AG04450 (cell line): ENCODE results near the gene MAP2K6. TPM values are rescaled to one million over a fixed set of nuclear protein-coding genes. Genes with fewer than 3 reads are reported as not detected.

ENCODE experiments used
- CTCF ChIA-PET: fragments of 300-600, 350-600 bp; formaldehyde crosslinking; extraction: SDS; loops from one replicate; lab custom pipeline; 2022; ENCODE audit warnings: antibody characterized with exemption, inconsistent platforms; lab: Charles Lee
- POLR2A ChIA-PET: fragments of 350-600 bp; formaldehyde crosslinking; extraction: SDS; loops from one replicate; lab custom pipeline; 2021; ENCODE audit warnings: antibody characterized with exemption, inconsistent platforms; lab: Yijun Ruan, JAX
- DNase-seq: peaks from one replicate; pipeline ENCODE4 v3.0.0-alpha.2; 2011; ENCODE audit warnings: low read depth, low spot score
- H3K27ac ChIP-seq: one replicate; pipeline ENCODE4 v1.5.1; 2012; ENCODE audit warnings: low read depth, low read length, control low read depth
- H3K27me3 ChIP-seq: one replicate; pipeline ENCODE4 v1.6.0; 2012; ENCODE audit warnings: low read length; ENCODE audit not compliant: control insufficient read depth, insufficient read depth
- H3K4me3 ChIP-seq: 2 replicates; pipeline ENCODE4 v1.5.1; 2011; ENCODE audit warnings: mild to moderate bottlenecking, low read depth, low read length, control low read depth
- H3K9me3 ChIP-seq: 2 replicates; pipeline ENCODE4 v1.5.1; 2012; ENCODE audit warnings: low read length; ENCODE audit not compliant: control insufficient read depth, insufficient read depth
- CTCF ChIP-seq: IDR thresholded peaks from 2 replicates; pipeline ENCODE4 v1.5.1; 2011; ENCODE audit warnings: low read depth, low read length, control low read depth, inconsistent platforms
- polyA minus RNA-seq: library from RNA; depleted of rRNA, polyadenylated mRNA; stranded (reverse); fragments of >200 nt; gene quantifications from 2 replicates; pipeline ENCODE4 v1.2.3, GENCODE V29; 2011; rRNA and poly(A)+ RNA removed
- polyA plus RNA-seq: library from polyadenylated mRNA; depleted of rRNA; stranded (reverse); fragments of >200 nt; gene quantifications from 2 replicates; pipeline ENCODE4 v1.2.3, GENCODE V29; 2011; rRNA removed

MAP2K6 gene
- polyA plus RNA-seq, result 8.8 and 10.9 TPM in 2 replicates
- 15.4 and 16.2 TPM in 2 replicates for polyA minus RNA-seq

- POLR2A ChIA-PET, result interaction anchor here (1.1 kb wide), 1 partner anchor 125 kb away, joined by 3 read pairs; no protein-coding TSS in a partner anchor
- Histone ChIP-seq H3K9me3 (no peaks in the 10 kb centered on the region), H3K4me3 (peak within 1 kb of the TSS; percentile 67), H3K27me3 (peaks cover 2% of the 10 kb centered on the region), H3K27ac (no peak within 1 kb of the TSS)
- no peak for TF ChIP-seq CTCF
- CTCF ChIA-PET, result interaction anchor here (0.7 to 2.0 kb wide), 4 partner anchors 20 to 109 kb away, joined by 3 to 7 read pairs (median 5); no protein-coding TSS in a partner anchor
- DNase-seq, result no peak
These were observed at the start of gene MAP2K6 for GRCh38 chr17:69414408-69415274. Gene MAP2K6, plus strand, starts transcription at chr17:69414697. Its CDS starts 288 bp downstream, at chr17:69414985.

DNA sequence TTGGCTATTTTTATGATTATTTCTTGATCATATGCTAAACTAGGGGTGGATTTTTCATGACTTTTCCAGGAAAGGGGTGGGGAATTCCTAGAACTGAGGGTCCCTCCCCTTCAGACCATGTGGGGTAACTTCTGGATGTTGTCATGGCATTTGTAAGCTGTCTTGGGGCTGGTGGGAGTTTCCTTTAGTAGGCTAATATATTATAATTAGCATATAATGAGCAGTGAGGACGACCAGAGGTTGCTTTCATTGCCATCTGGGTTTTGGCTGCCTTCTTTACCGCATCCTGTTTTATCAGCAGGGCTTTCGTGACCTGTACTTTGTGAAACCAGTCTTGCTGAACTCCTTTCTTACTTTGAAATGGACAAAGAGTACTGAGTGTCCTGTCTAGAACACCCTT is 47.2 kb upstream of the MAP2K6 start:
- H3K4me3 ChIP-seq, result no peak overlapping the region
- ChIA-PET CTCF (interaction anchor here (1.4 kb wide), 1 partner anchor 28 kb away, joined by 5 read pairs; no protein-coding TSS in a partner anchor), POLR2A (no interaction called here)
- H3K27ac ChIP-seq, result no peak overlapping the region
- DNase-seq, result no peak
- TF ChIP-seq CTCF, result no peak
- H3K9me3 ChIP-seq, result no peaks in the 10 kb centered on the region
- H3K27me3 ChIP-seq, result no peaks in the 10 kb centered on the region

- no peaks in the 10 kb centered on the region for H3K9me3 ChIP-seq
- ChIA-PET CTCF (no interaction called here), POLR2A (no interaction called here)
- no peak overlapping the region for H3K27ac ChIP-seq
- H3K4me3 ChIP-seq, result no peak overlapping the region
- H3K27me3 ChIP-seq, result no peaks in the 10 kb centered on the region
- DNase-seq, result no peak
- no peak for TF ChIP-seq CTCF
These were observed 41.4 kb upstream of the MAP2K6 start for GRCh38 chr17:69373069-69373468.

DNA sequence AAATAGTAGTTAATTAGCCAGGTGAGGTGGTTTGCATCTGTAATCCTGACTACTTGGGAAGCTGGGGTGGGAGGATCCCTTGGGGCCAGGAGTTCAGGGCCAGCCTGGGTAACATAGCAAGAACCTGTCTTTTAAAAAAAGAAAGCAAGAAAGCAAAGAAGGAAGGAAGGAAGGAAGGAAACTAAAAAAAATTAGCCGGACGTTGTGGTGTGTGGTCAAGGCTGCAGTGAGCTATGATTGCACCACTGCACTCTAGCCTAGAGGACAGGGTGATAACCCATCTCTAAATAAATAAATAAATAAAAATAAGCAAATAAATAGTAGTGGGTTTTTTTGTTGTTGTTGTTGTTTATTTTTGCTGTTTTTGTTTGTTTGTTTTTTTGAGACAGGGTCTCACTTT is 39.3 kb upstream of the MAP2K6 start:
- POLR2A ChIA-PET, result no interaction called here
- H3K4me3 ChIP-seq, result no peak overlapping the region
- H3K27ac ChIP-seq, result no peak overlapping the region
- no peaks in the 10 kb centered on the region for H3K9me3 ChIP-seq
- no peaks in the 10 kb centered on the region for H3K27me3 ChIP-seq
- CTCF ChIA-PET, result no interaction called here
- no peak for DNase-seq
- TF ChIP-seq CTCF, result no peak
